ENCODE data around the gene SLC24A1. TPM values are rescaled to one million over a fixed set of nuclear protein-coding genes. Genes with fewer than 3 reads are reported as not detected.
A peak's percentile ranks its signal among the peaks of the same experiment; 100 is the strongest.

Gene SLC24A1
- total RNA-seq, 1 donor from 2014 or later, result 11.8 TPM

- TF ChIP-seq CTCF (IDR thresholded peaks at IDR 0.05), result no peak
- DNase-seq (no peak), ATAC-seq (no peak)
- H3K9me3 ChIP-seq, result no peaks in the 10 kb centered on the region
- H3K27ac ChIP-seq, result no peak overlapping the region
- no peaks in the 10 kb centered on the region for H3K27me3 ChIP-seq
- H3K36me3 ChIP-seq, result peaks cover 97% of the 10 kb centered on the region
- H3K4me3 ChIP-seq, result no peak overlapping the region
- intact Hi-C loops (cut with DNase I), result no loop called here
- H3K4me1 ChIP-seq, result no peaks in the 10 kb centered on the region
Observed at GRCh38 chr15:65598468-65598867, 23.3 kb upstream of the SLC24A1 start.

GRCh38 chr15:65599677-65600076 is 22.1 kb upstream of the SLC24A1 start:
- Histone ChIP-seq H3K4me3 (no peak overlapping the region), H3K27ac (no peak overlapping the region), H3K27me3 (no peaks in the 10 kb centered on the region), H3K9me3 (no peaks in the 10 kb centered on the region), H3K36me3 (peaks cover 97% of the 10 kb centered on the region), H3K4me1 (no peaks in the 10 kb centered on the region)
- intact Hi-C loops (cut with DNase I), result no loop called here
- no peak for TF ChIP-seq CTCF (IDR thresholded peaks at IDR 0.05)
- ATAC-seq (no peak), DNase-seq (no peak)

- DNase-seq (no peak), ATAC-seq (no peak)
- no peaks in the 10 kb centered on the region for H3K4me1 ChIP-seq
- peaks cover 70% of the 10 kb centered on the region for H3K36me3 ChIP-seq
- intact Hi-C loops (cut with DNase I), result no loop called here
- no peak overlapping the region for H3K4me3 ChIP-seq
- H3K27ac ChIP-seq, result no peak overlapping the region
- no peak for TF ChIP-seq CTCF (IDR thresholded peaks at IDR 0.05)
- H3K27me3 ChIP-seq, result no peaks in the 10 kb centered on the region
- H3K9me3 ChIP-seq, result no peaks in the 10 kb centered on the region
Observed at GRCh38 chr15:65603134-65603533, 18.6 kb upstream of the SLC24A1 start.

- H3K27me3 ChIP-seq, result no peaks in the 10 kb centered on the region
- H3K36me3 ChIP-seq, result peaks cover 66% of the 10 kb centered on the region
- TF ChIP-seq CTCF (IDR thresholded peaks at IDR 0.05), result no peak
- DNase-seq (no peak), ATAC-seq (no peak)
- intact Hi-C loops (cut with DNase I), result no loop called here
- H3K27ac ChIP-seq, result no peak overlapping the region
- H3K4me1 ChIP-seq, result no peaks in the 10 kb centered on the region
- no peak overlapping the region for H3K4me3 ChIP-seq
- no peaks in the 10 kb centered on the region for H3K9me3 ChIP-seq
Observed at GRCh38 chr15:65603559-65603958, 18.2 kb upstream of the SLC24A1 start.

GRCh38 chr15:65610871-65611718 is 10.6 kb upstream of the SLC24A1 start, which contains the start of gene INTS14:
Gene INTS14, minus strand, starts transcription at chr15:65611131. Its CDS starts 3,751 bp downstream, at chr15:65607380.
- Histone ChIP-seq H3K27me3 (no peaks in the 10 kb centered on the region), H3K27ac (peak within 1 kb of the TSS; percentile 92), H3K4me3 (peak within 1 kb of the TSS; percentile 80), H3K4me1 (peaks cover 21% of the 10 kb centered on the region), H3K9me3 (no peaks in the 10 kb centered on the region), H3K36me3 (no peaks in the 10 kb centered on the region)
- peak; percentile 54 for TF ChIP-seq CTCF (IDR thresholded peaks at IDR 0.05)
- ATAC-seq, result peak; percentile 99
- intact Hi-C loops (cut with DNase I), result no loop called here
- peak; percentile 99 for DNase-seq

Data from upper lobe of right lung (tissue), 1 donor.